ENCODE results near the gene CREB5.
A peak's percentile ranks its signal among the peaks of the same experiment; 100 is the strongest.

The CREB5 gene

GRCh38 chr7:28847176-28847575 lies 434.9 kb downstream of the CREB5 start:
- Histone ChIP-seq H3K36me3 (ENCODE audit: insufficient read depth, low read length) (no peaks in the 10 kb centered on the region), H2AFZ (ENCODE audit: low read depth, low read length) (no peak overlapping the region), H3K9me3 (ENCODE audit: low read length) (no peaks in the 10 kb centered on the region), H3K4me1 (ENCODE audit: insufficient read depth, low read length) (peaks cover 4% of the 10 kb centered on the region), H3K4me3 (ENCODE audit: low read length) (no peak overlapping the region), H3K27me3 (ENCODE audit: insufficient read depth, low read length) (no peaks in the 10 kb centered on the region)

- Histone ChIP-seq H3K9me3 (ENCODE audit: low read length) (no peaks in the 10 kb centered on the region), H2AFZ (ENCODE audit: low read depth, low read length) (no peak overlapping the region), H3K27me3 (ENCODE audit: insufficient read depth, low read length) (no peaks in the 10 kb centered on the region), H3K4me1 (ENCODE audit: insufficient read depth, low read length) (peaks cover 4% of the 10 kb centered on the region), H3K4me3 (ENCODE audit: low read length) (no peak overlapping the region), H3K36me3 (ENCODE audit: insufficient read depth, low read length) (no peaks in the 10 kb centered on the region)
Observed at GRCh38 chr7:28847681-28848080, 435.4 kb downstream of the CREB5 start.

GRCh38 chr7:28848906-28849305 lies 436.6 kb downstream of the CREB5 start:
- Histone ChIP-seq H2AFZ (ENCODE audit: low read depth, low read length) (no peak overlapping the region), H3K36me3 (ENCODE audit: insufficient read depth, low read length) (no peaks in the 10 kb centered on the region), H3K4me1 (ENCODE audit: insufficient read depth, low read length) (peaks cover 8% of the 10 kb centered on the region), H3K4me3 (ENCODE audit: low read length) (no peak overlapping the region), H3K9me3 (ENCODE audit: low read length) (no peaks in the 10 kb centered on the region), H3K27me3 (ENCODE audit: insufficient read depth, low read length) (no peaks in the 10 kb centered on the region)

GRCh38 chr7:28850699-28851098 lies 438.4 kb downstream of the CREB5 start:
- peaks cover 8% of the 10 kb centered on the region for H3K4me1 ChIP-seq (ENCODE audit: insufficient read depth, low read length)
- H2AFZ ChIP-seq (ENCODE audit: low read depth, low read length), result no peak overlapping the region
- H3K9me3 ChIP-seq (ENCODE audit: low read length), result no peaks in the 10 kb centered on the region
- H3K36me3 ChIP-seq (ENCODE audit: insufficient read depth, low read length), result no peaks in the 10 kb centered on the region
- H3K27me3 ChIP-seq (ENCODE audit: insufficient read depth, low read length), result no peaks in the 10 kb centered on the region
- no peak overlapping the region for H3K4me3 ChIP-seq (ENCODE audit: low read length)

GRCh38 chr7:28853150-28853549 lies 440.8 kb downstream of the CREB5 start:
- Histone ChIP-seq H2AFZ (ENCODE audit: low read depth, low read length) (no peak overlapping the region), H3K9me3 (ENCODE audit: low read length) (no peaks in the 10 kb centered on the region), H3K27me3 (ENCODE audit: insufficient read depth, low read length) (no peaks in the 10 kb centered on the region), H3K4me3 (ENCODE audit: low read length) (no peak overlapping the region), H3K36me3 (ENCODE audit: insufficient read depth, low read length) (no peaks in the 10 kb centered on the region), H3K4me1 (ENCODE audit: insufficient read depth, low read length) (peaks cover 8% of the 10 kb centered on the region)

GRCh38 chr7:28853834-28854749 lies 441.8 kb downstream of the CREB5 start:
- H2AFZ ChIP-seq (ENCODE audit: low read depth, low read length), result peak overlapping the region; percentile 71
- H3K9me3 ChIP-seq (ENCODE audit: low read length), result no peaks in the 10 kb centered on the region
- H3K4me1 ChIP-seq (ENCODE audit: insufficient read depth, low read length), result peaks cover 8% of the 10 kb centered on the region
- no peaks in the 10 kb centered on the region for H3K27me3 ChIP-seq (ENCODE audit: insufficient read depth, low read length)
- peak overlapping the region; percentile 64 for H3K4me3 ChIP-seq (ENCODE audit: low read length)
- no peaks in the 10 kb centered on the region for H3K36me3 ChIP-seq (ENCODE audit: insufficient read depth, low read length)

- Histone ChIP-seq H3K9me3 (ENCODE audit: low read length) (no peaks in the 10 kb centered on the region), H2AFZ (ENCODE audit: low read depth, low read length) (peak overlapping the region; percentile 71), H3K27me3 (ENCODE audit: insufficient read depth, low read length) (no peaks in the 10 kb centered on the region), H3K4me1 (ENCODE audit: insufficient read depth, low read length) (peaks cover 8% of the 10 kb centered on the region), H3K4me3 (ENCODE audit: low read length) (no peak overlapping the region), H3K36me3 (ENCODE audit: insufficient read depth, low read length) (no peaks in the 10 kb centered on the region)
Observed at GRCh38 chr7:28854750-28855074, 442.4 kb downstream of the CREB5 start.

GRCh38 chr7:28855538-28856217 lies 443.4 kb downstream of the CREB5 start:
- Histone ChIP-seq H3K36me3 (ENCODE audit: insufficient read depth, low read length) (no peaks in the 10 kb centered on the region), H3K4me1 (ENCODE audit: insufficient read depth, low read length) (peaks cover 8% of the 10 kb centered on the region), H3K9me3 (ENCODE audit: low read length) (no peaks in the 10 kb centered on the region)

GRCh38 chr7:28856656-28857055 lies 444.3 kb downstream of the CREB5 start:
- peaks cover 4% of the 10 kb centered on the region for H3K4me1 ChIP-seq (ENCODE audit: insufficient read depth, low read length)
- no peaks in the 10 kb centered on the region for H3K9me3 ChIP-seq (ENCODE audit: low read length)
- no peak overlapping the region for H3K4me3 ChIP-seq (ENCODE audit: low read length)

More at GRCh38 chr7:28855538-28856217, 443.4 kb downstream of the CREB5 start:
- no peak overlapping the region for H2AFZ ChIP-seq (ENCODE audit: low read depth, low read length)
- no peak overlapping the region for H3K4me3 ChIP-seq (ENCODE audit: low read length)
- no peaks in the 10 kb centered on the region for H3K27me3 ChIP-seq (ENCODE audit: insufficient read depth, low read length)

GRCh38 chr7:28858206-28858605 lies 445.9 kb downstream of the CREB5 start:
- Histone ChIP-seq H3K4me1 (ENCODE audit: insufficient read depth, low read length) (peaks cover 4% of the 10 kb centered on the region), H2AFZ (ENCODE audit: low read depth, low read length) (no peak overlapping the region), H3K36me3 (ENCODE audit: insufficient read depth, low read length) (no peaks in the 10 kb centered on the region), H3K27me3 (ENCODE audit: insufficient read depth, low read length) (no peaks in the 10 kb centered on the region), H3K9me3 (ENCODE audit: low read length) (no peaks in the 10 kb centered on the region), H3K4me3 (ENCODE audit: low read length) (no peak overlapping the region)

More at GRCh38 chr7:28856656-28857055, 444.3 kb downstream of the CREB5 start:
- H3K36me3 ChIP-seq (ENCODE audit: insufficient read depth, low read length), result no peaks in the 10 kb centered on the region
- no peak overlapping the region for H2AFZ ChIP-seq (ENCODE audit: low read depth, low read length)
- H3K27me3 ChIP-seq (ENCODE audit: insufficient read depth, low read length), result no peaks in the 10 kb centered on the region

GRCh38 chr7:28858895-28859294 lies 446.6 kb downstream of the CREB5 start:
- Histone ChIP-seq H3K27me3 (ENCODE audit: insufficient read depth, low read length) (no peaks in the 10 kb centered on the region), H3K4me1 (ENCODE audit: insufficient read depth, low read length) (peaks cover under 1% of the 10 kb centered on the region), H2AFZ (ENCODE audit: low read depth, low read length) (no peak overlapping the region), H3K9me3 (ENCODE audit: low read length) (no peaks in the 10 kb centered on the region), H3K36me3 (ENCODE audit: insufficient read depth, low read length) (no peaks in the 10 kb centered on the region), H3K4me3 (ENCODE audit: low read length) (no peak overlapping the region)

GRCh38 chr7:28861825-28862224 lies 449.5 kb downstream of the CREB5 start:
- no peaks in the 10 kb centered on the region for H3K36me3 ChIP-seq (ENCODE audit: insufficient read depth, low read length)
- H3K27me3 ChIP-seq (ENCODE audit: insufficient read depth, low read length), result no peaks in the 10 kb centered on the region
- H3K4me3 ChIP-seq (ENCODE audit: low read length), result no peak overlapping the region
- no peaks in the 10 kb centered on the region for H3K9me3 ChIP-seq (ENCODE audit: low read length)
- no peak overlapping the region for H2AFZ ChIP-seq (ENCODE audit: low read depth, low read length)
- no peaks in the 10 kb centered on the region for H3K4me1 ChIP-seq (ENCODE audit: insufficient read depth, low read length)

- H3K36me3 ChIP-seq (ENCODE audit: insufficient read depth, low read length), result no peaks in the 10 kb centered on the region
- H2AFZ ChIP-seq (ENCODE audit: low read depth, low read length), result peak overlapping the region; percentile 19
- H3K27me3 ChIP-seq (ENCODE audit: insufficient read depth, low read length), result no peaks in the 10 kb centered on the region
- peaks cover 1% of the 10 kb centered on the region for H3K4me1 ChIP-seq (ENCODE audit: insufficient read depth, low read length)
- H3K4me3 ChIP-seq (ENCODE audit: low read length), result no peak overlapping the region
- no peaks in the 10 kb centered on the region for H3K9me3 ChIP-seq (ENCODE audit: low read length)
Observed at GRCh38 chr7:28862595-28863272, 450.4 kb downstream of the CREB5 start.
